ENCODE measurements around the gene SEMA6A.
"Not testable (repeated sequence)": the region's sequence is repeated elsewhere in the genome, so short reads cannot be mapped to it uniquely, and the experiment has no call there.

Gene SEMA6A

DNA sequence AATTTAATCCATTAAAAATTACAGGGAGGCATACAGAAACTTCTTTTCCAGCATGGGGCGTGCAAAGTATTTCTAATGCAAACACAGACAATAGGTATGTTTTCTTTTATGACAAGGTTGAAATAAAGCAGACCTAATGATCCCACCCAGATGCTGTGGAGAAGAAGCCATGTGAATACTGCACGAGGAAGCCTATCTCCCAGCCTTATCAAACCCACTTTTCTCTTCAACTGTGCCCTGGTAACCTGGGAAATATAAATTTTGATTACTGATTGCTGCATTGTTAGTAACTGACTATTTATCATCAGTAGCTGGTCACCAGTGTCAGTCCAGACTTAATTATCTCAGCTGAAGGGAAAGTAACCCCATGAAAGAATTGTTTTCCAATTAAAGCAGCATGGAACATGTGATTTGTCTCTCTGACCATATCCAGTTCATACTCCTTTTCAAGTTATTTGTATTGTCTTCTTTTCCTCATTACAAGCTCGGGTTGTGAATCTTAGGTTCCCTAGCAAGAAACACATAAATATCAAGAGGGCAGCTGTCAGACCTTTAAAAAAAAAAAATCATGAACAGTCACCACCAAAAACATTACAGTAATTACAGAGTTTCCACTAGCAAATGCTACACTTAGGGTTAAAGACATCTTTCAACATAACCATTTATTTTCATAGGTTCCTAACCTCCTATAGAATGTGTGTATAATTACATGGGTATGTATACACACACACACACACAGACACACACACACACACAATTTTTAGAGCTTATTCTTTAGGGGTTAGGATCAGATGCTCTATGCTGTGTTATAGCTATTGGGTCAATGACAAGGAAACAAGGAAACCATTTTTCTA lies 50.3 kb downstream of the SEMA6A start:
- H3K4me3 ChIP-seq (ENCODE audit: low read depth, low read length), result no peak overlapping the region
- CTCF ChIA-PET, result interaction anchor here (0.7 kb wide), 1 partner anchor 30 kb away, joined by 3 read pairs; no protein-coding TSS in a partner anchor
- TF ChIP-seq, protein P1, sequence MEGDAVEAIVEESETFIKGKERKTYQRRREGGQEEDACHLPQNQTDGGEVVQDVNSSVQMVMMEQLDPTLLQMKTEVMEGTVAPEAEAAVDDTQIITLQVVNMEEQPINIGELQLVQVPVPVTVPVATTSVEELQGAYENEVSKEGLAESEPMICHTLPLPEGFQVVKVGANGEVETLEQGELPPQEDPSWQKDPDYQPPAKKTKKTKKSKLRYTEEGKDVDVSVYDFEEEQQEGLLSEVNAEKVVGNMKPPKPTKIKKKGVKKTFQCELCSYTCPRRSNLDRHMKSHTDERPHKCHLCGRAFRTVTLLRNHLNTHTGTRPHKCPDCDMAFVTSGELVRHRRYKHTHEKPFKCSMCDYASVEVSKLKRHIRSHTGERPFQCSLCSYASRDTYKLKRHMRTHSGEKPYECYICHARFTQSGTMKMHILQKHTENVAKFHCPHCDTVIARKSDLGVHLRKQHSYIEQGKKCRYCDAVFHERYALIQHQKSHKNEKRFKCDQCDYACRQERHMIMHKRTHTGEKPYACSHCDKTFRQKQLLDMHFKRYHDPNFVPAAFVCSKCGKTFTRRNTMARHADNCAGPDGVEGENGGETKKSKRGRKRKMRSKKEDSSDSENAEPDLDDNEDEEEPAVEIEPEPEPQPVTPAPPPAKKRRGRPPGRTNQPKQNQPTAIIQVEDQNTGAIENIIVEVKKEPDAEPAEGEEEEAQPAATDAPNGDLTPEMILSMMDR (IDR thresholded peaks at IDR 0.05; ENCODE audit: insufficient read depth, low read length, missing control alignments), result no peak
- no peak for DNase-seq (ENCODE audit: low read depth, low spot score)
- POLR2A ChIA-PET, result no interaction called here

DNA sequence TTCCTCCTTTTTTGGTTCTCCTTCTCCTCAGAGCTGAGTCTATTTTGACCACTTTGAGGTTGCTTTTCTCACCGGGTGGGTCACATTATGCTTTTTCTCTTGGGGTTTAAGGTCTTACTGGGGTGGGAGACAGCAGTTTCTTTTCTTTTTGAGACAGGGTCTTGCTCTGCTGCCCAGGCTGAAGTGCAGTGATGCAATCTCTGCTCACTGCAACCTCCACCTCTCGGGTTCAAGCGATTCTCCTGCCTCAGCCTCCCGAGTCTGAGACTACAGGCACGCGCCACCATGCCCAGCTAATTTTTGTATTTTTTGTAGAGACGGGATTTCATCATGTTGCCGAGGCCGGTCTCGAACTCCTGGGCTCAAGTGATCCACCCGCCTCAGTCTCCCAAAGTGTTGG lies 51.4 kb downstream of the SEMA6A start:
- POLR2A ChIA-PET, result not testable (repeated sequence)

DNA sequence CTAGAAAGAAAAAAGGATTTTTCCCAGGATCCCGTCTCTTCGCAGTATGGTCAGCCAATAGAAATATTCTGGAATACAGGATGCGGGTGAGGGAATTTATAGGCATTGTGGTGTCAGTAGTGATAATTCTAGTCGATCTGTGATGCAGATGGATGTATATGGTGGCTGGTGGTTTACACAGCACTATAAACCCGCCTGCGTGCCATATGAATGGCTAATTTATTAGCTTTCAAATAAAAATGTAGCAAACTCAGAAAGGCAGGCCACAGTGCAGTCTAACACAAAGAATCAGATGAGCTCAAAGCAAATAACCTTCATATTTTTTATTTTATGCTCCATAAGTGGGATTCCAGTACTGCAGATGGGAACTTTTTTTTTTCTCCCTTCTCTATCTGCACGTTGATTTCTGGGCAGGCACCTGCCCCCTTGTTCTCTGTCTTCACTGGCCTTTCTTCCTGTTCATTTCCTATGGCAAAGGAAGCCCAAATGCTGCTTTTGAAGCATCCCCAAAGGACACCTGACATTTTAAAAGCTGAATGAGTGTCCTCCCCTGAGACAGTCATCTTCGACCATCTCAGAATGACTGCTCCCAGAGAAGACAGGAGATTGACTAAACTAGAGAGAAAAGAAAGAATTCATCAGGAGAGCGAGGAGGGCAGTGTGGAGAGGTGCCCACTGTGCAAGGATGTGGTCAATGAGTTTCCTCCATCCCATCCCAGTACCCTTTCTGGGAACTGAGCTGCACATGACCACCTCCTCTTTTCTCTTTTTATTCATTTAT lies 52.1 kb downstream of the SEMA6A start:
- POLR2A ChIA-PET, result no interaction called here

More for the DNA sequence above, 51.4 kb downstream of the SEMA6A start:
- H3K4me3 ChIP-seq (ENCODE audit: low read depth, low read length); DNase-seq (ENCODE audit: low read depth, low spot score); CTCF ChIA-PET: not testable (repeated sequence)

DNA sequence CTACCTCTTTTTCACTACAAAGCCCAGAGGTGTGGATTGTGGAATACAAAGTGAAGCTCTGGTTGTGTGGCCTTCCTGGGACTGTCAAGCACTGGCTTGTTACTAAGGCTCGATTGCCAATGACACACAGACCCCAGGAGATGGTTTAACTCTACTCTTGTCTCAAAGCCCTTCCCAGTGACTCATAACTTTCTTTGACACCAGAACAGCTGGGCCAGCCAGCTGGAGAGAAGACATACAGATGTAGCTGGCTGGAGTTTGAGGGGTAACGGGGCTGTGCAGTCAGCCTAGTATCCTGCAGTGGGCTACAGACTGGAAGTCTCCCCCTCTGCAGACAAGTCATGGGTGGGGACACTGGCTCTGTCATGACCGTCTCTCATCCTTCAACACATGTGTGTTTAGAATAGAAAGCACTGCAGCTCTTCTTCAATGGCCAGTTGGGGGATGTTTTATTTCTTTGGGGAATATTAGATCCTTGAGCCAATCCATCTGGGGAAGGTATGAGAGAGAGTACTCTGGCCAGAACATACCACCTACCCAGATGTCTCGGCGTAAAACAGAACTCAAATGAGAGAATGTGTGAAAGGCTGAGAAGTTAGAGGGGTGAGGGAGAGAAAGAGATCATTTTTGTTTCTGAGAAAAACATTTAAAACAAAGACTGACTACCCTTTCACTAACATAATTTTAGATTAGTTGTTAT lies 53.3 kb downstream of the SEMA6A start:
- POLR2A ChIA-PET, result no interaction called here
- CTCF ChIA-PET, result no interaction called here
- TF ChIP-seq, protein P1 (IDR thresholded peaks at IDR 0.05; ENCODE audit: insufficient read depth, low read length, missing control alignments), result no peak
- DNase-seq (ENCODE audit: low read depth, low spot score), result no peak
- H3K4me3 ChIP-seq (ENCODE audit: low read depth, low read length), result no peak overlapping the region

More for the DNA sequence above, 52.1 kb downstream of the SEMA6A start:
- TF ChIP-seq, protein P1 (IDR thresholded peaks at IDR 0.05; ENCODE audit: insufficient read depth, low read length, missing control alignments), result no peak
- CTCF ChIA-PET, result no interaction called here
- DNase-seq (ENCODE audit: low read depth, low spot score), result no peak
- H3K4me3 ChIP-seq (ENCODE audit: low read depth, low read length), result no peak overlapping the region

DNA sequence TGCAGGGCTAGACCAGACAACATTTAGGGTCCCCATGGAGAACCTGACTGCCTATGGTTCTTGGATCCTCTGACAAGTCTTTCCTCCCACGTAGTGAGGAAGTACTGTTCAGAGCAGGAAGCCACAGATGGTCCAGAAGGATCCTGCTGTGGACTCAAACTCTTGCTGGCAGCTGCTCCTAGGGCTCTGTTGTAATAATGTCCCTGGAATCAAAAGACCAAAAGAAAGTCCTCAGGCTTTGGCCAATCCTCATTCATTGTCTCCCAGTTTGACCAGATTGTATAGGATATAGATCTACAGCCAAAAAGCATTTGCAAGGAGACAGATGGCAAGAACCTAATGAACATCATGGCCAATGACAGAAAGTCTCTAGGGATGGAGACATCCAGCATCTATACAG lies 53.9 kb downstream of the SEMA6A start:
- DNase-seq (ENCODE audit: low read depth, low spot score), result no peak
- CTCF ChIA-PET, result no interaction called here
- H3K4me3 ChIP-seq (ENCODE audit: low read depth, low read length), result no peak overlapping the region
- TF ChIP-seq, protein P1 (IDR thresholded peaks at IDR 0.05; ENCODE audit: insufficient read depth, low read length, missing control alignments), result no peak
- POLR2A ChIA-PET, result no interaction called here

DNA sequence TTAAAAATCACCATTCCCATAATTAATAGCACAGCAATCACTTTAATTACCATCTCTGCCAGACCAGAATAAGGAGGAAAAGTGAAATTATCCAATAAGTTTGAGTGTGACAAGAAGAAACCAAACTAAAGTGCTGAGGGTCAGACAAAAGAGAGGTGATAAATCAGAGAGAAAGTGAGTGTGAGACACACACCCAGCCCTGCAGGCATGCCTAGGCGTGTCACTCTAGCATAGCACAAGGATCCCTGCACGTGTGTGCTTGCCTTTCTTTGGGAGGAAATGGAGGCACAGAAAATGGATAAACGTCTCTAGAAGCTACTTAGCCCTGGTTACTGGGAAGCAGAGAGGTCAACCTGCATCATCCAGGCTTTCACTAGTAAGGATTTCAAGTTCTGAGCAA lies 56.2 kb downstream of the SEMA6A start:
- POLR2A ChIA-PET, result no interaction called here
- CTCF ChIA-PET, result no interaction called here
- no peak for DNase-seq (ENCODE audit: low read depth, low spot score)
- H3K4me3 ChIP-seq (ENCODE audit: low read depth, low read length), result no peak overlapping the region
- TF ChIP-seq, protein P1 (IDR thresholded peaks at IDR 0.05; ENCODE audit: insufficient read depth, low read length, missing control alignments), result no peak

Data from AG04449 (cell line).